ENCODE measurements around the gene USP34.

GRCh38 chr2:61149074-61149473, 321.8 kb downstream of the USP34 start:
- TF ChIP-seq ZNF274 (IDR thresholded peaks at IDR 0.05; ENCODE audit: low read depth, low read length): no peak
- TF ChIP-seq SUZ12 (IDR thresholded peaks at IDR 0.05; ENCODE audit: extremely low read depth, insufficient read depth, insufficient read length): no peak
- TF ChIP-seq YY1 (IDR thresholded peaks at IDR 0.05; ENCODE audit: insufficient read depth, insufficient read length): no peak

Measured in NT2/D1 (cell line).